Measurements from ENCODE around the gene TSHZ1. TPM values are rescaled to one million over a fixed set of nuclear protein-coding genes. Genes with fewer than 3 reads are reported as not detected.

The TSHZ1 gene
- total RNA-seq, 1 experiment from 2014 or later = 5.6 TPM

DNA sequence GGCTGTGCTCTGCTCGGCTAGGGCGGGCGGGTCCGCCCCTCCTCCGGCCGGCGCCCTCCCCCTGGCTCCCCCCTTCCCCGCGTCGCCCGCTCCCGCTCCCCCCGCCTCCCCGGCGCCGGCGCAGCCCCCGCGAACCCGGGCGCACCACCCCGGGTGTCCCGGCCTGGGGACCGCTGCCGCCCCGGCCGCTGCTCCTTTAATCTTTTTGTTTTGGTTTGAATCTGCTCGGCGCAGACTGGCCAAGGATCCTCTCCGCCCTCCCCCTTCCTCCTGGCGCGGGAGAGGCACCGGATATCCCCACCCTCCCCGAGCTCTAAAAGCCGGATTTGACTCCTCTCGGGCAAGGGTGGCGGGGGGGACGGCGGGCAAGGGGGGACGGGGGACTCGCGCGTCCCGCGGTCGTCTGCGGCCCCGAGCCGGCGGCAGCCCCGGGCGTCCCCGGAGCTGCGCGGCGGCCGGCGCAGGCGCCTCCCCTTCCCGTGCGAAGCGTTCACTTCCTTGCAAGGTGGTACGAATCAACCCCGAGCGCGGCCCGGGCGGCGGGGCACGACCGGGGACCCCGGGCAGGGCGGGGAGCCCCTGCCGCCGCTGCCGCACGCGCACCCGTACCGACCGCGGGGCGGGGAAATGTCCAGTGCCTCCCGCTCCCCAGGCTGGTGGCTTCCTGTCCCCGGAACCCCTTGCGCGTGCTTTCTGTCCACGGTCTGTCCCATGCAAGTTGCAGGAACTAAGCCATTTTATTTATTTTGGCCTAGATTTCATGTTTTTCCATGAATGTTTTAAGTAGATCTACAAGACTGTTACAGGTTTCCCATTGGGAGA lies 1.3 kb upstream of the TSHZ1 start, which contains the start of gene PTGR3:
Gene PTGR3 (minus strand): TSS at position 11 of the 822 bp plus-strand sequence. CDS start 81 bp downstream, outside the sequence.
- POLR2A ChIA-PET (ENCODE audit: unreplicated experiment) = interaction anchor here (0.6 to 0.7 kb wide), 4 partner anchors 84 to 304 kb away, joined by 4 to 6 read pairs (median 4); no protein-coding TSS in a partner anchor
- Histone ChIP-seq H3K79me2 (ENCODE audit: low read length) (peaks cover 58% of the 10 kb centered on the region), H3K36me3 (ENCODE audit: low read depth, low read length) (no peaks in the 10 kb centered on the region), H3K27ac (ENCODE audit: low read length) (peak within 1 kb of the TSS; percentile 89), H3K4me3 (ENCODE audit: low read length) (peak within 1 kb of the TSS; percentile 92), H3K27me3 (ENCODE audit: low read length) (no peaks in the 10 kb centered on the region), H4K20me1 (ENCODE audit: low read length) (0 out of 2 replicates have a peak, but pooled peaks cover 8% of the 10 kb centered on the region), H3F3A (ENCODE audit: low read length, unreplicated experiment) (peaks cover 9% of the 10 kb centered on the region), H3K4me2 (ENCODE audit: low read length) (peak within 1 kb of the TSS; percentile 92), H3K9ac (ENCODE audit: low read length) (peak within 1 kb of the TSS; percentile 81), H3K9me2 (replicated peaks; ENCODE audit: low read length) (no peaks in the 10 kb centered on the region), H3K4me1 (ENCODE audit: insufficient read depth, low read length) (peaks cover 38% of the 10 kb centered on the region), H3K9me3 (ENCODE audit: low read length) (no peaks in the 10 kb centered on the region), H2AFZ (ENCODE audit: low read length) (peak within 1 kb of the TSS; percentile 92)
- DNase-seq (peak; percentile 84), ATAC-seq (peak; percentile 56)
- CTCF ChIA-PET = interaction anchor here (0.6 kb wide), 1 partner anchor 103 kb away, joined by 4 read pairs; no protein-coding TSS in a partner anchor
- intact Hi-C loops (cut with micrococcal nuclease) = loop anchor here (1.0 to 5.0 kb wide), 2 partner anchors 270 to 557 kb away; no protein-coding TSS in a partner anchor
- TF ChIP-seq EZH2phosphoT487 (IDR thresholded peaks at IDR 0.05; ENCODE audit: borderline replicate concordance, low read length) = no peak
- no peak for TF ChIP-seq EZH2 (IDR thresholded peaks at IDR 0.05; ENCODE audit: low read length, unreplicated experiment)
- TF ChIP-seq, protein P1, sequence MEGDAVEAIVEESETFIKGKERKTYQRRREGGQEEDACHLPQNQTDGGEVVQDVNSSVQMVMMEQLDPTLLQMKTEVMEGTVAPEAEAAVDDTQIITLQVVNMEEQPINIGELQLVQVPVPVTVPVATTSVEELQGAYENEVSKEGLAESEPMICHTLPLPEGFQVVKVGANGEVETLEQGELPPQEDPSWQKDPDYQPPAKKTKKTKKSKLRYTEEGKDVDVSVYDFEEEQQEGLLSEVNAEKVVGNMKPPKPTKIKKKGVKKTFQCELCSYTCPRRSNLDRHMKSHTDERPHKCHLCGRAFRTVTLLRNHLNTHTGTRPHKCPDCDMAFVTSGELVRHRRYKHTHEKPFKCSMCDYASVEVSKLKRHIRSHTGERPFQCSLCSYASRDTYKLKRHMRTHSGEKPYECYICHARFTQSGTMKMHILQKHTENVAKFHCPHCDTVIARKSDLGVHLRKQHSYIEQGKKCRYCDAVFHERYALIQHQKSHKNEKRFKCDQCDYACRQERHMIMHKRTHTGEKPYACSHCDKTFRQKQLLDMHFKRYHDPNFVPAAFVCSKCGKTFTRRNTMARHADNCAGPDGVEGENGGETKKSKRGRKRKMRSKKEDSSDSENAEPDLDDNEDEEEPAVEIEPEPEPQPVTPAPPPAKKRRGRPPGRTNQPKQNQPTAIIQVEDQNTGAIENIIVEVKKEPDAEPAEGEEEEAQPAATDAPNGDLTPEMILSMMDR (conservative IDR thresholded peaks at IDR 0.05; ENCODE audit: low read depth, low read length) = no peak
- no TSS peak for BruUV-seq (replicated peaks)

DNA sequence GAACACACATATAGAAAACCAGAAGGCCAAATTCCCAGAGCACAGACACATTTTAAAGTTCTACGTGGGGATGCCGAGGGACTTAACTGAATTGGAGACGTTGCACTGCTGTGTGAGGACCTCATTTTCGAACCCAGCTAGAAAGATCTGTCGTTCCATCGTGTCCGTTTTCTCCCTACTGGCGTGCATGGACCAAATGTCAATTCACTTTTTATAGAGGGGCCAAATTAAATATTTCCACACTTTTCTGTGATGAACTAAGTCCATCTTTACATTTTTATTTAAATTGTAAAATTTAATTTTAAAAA lies 692 bp upstream of the TSHZ1 start:
- POLR2A ChIA-PET (ENCODE audit: unreplicated experiment) = no interaction called here
- peaks cover 38% of the 10 kb centered on the region for H3K4me1 ChIP-seq (ENCODE audit: insufficient read depth, low read length)

More for the DNA sequence above, 692 bp upstream of the TSHZ1 start:
- H3K27me3 ChIP-seq (ENCODE audit: low read length) = no peaks in the 10 kb centered on the region
- CTCF ChIA-PET = interaction anchor here (0.6 to 1.1 kb wide), 2 partner anchors 38 to 312 kb away, joined by 3 to 8 read pairs; no protein-coding TSS in a partner anchor
- 0 out of 2 replicates have a peak, but pooled peaks cover 8% of the 10 kb centered on the region for H4K20me1 ChIP-seq (ENCODE audit: low read length)
- no peaks in the 10 kb centered on the region for H3K9me2 ChIP-seq (replicated peaks; ENCODE audit: low read length)
- H3K36me3 ChIP-seq (ENCODE audit: low read depth, low read length) = no peaks in the 10 kb centered on the region
- H3F3A ChIP-seq (ENCODE audit: low read length, unreplicated experiment) = peaks cover 9% of the 10 kb centered on the region
- H3K4me3 ChIP-seq (ENCODE audit: low read length) = peak overlapping the region; percentile 92
- peak overlapping the region; percentile 81 for H3K9ac ChIP-seq (ENCODE audit: low read length)
- ATAC-seq (no peak), DNase-seq (no peak)
- TF ChIP-seq EZH2 (IDR thresholded peaks at IDR 0.05; ENCODE audit: low read length, unreplicated experiment) (no peak), EZH2phosphoT487 (IDR thresholded peaks at IDR 0.05; ENCODE audit: borderline replicate concordance, low read length) (no peak)
- TF ChIP-seq, protein P1 (conservative IDR thresholded peaks at IDR 0.05; ENCODE audit: low read depth, low read length) = no peak
- intact Hi-C loops (cut with micrococcal nuclease) = loop anchor here (1.0 to 5.0 kb wide), 4 partner anchors 37 to 558 kb away; no protein-coding TSS in a partner anchor
- no peaks in the 10 kb centered on the region for H3K9me3 ChIP-seq (ENCODE audit: low read length)
- TSS peak; percentile 12 for BruUV-seq (replicated peaks)
- peak overlapping the region; percentile 89 for H3K27ac ChIP-seq (ENCODE audit: low read length)
- H3K79me2 ChIP-seq (ENCODE audit: low read length) = peaks cover 59% of the 10 kb centered on the region
- H3K4me2 ChIP-seq (ENCODE audit: low read length) = peak overlapping the region; percentile 92
- peak overlapping the region; percentile 92 for H2AFZ ChIP-seq (ENCODE audit: low read length)

All from PC-3 (cell line).